Measurements from ENCODE around the gene FHIT.

- TF ChIP-seq POLR2AphosphoS5 (IDR thresholded peaks at IDR 0.05; ENCODE audit: low read depth, low read length) (no peak), POLR2A (IDR thresholded peaks at IDR 0.05; ENCODE audit: low read depth, low read length) (no peak)
Measured at GRCh38 chr3:61169621-61170251, 81.5 kb downstream of the FHIT start.

Measured in GM12892 (cell line).